Caco-2 (cell line): ENCODE measurements around the gene ZNF582. TPM values are rescaled to one million over a fixed set of nuclear protein-coding genes. Genes with fewer than 3 reads are reported as not detected.

Source experiments
- BruUV-seq: library from RNA; stranded (reverse); fragments of 400-500 nt; replicated peaks from 2 replicates; lab custom pipeline; 2021; lab: Mats Ljungman, UMichigan
- CTCF ChIA-PET: fragments of 300-600 bp; sonication (Branson Sonifier 250); formaldehyde crosslinking; loops from one replicate; lab custom pipeline; 2022; ENCODE audit warnings: antibody characterized with exemption; lab: Charles Lee
- POLR2A ChIA-PET: fragments of 300-600 bp; sonication (Branson Sonifier 250); formaldehyde crosslinking; loops from one replicate; lab custom pipeline; 2022; ENCODE audit warnings: antibody characterized with exemption; lab: Charles Lee
- DNase-seq, 2 experiments: peaks; one replicate each; pipeline versions ENCODE4 v3.0.0 to v3.0.0-alpha.2; 2020 to 2022
- H3K27me3 ChIP-seq: replicated peaks from 2 replicates; pipeline ENCODE4 v1.6.0; 2011; ENCODE audit warnings: low read length; ENCODE audit not compliant: control insufficient read depth, insufficient read depth
- H3K36me3 ChIP-seq: 2 replicates; pipeline ENCODE4 v1.5.1; 2011; ENCODE audit warnings: low read length; ENCODE audit not compliant: control insufficient read depth, insufficient read depth
- H3K4me1 ChIP-seq: fragments of 250-450 bp; sonication (Bioruptor Pico); 2 replicates; pipeline ENCODE4 v1.5.1; 2020; ENCODE audit warnings: mild to moderate bottlenecking
- H3K4me3 ChIP-seq: 2 replicates; pipeline ENCODE4 v1.5.1; 2011; ENCODE audit warnings: low read depth, mild to moderate bottlenecking, control low read depth, low read length
- H3K9me3 ChIP-seq: fragments of 250-450 bp; sonication (Bioruptor Pico); 2 replicates; pipeline ENCODE4 v1.5.1; 2020; ENCODE audit warnings: mild to moderate bottlenecking, moderate library complexity
- H3K27ac Mint-ChIP-seq: one replicate; pipeline ENCODE4 v1.8.0; 2022; ENCODE audit warnings: mixed read lengths; ENCODE audit not compliant: unreplicated experiment
- H3K27me3 Mint-ChIP-seq: one replicate; pipeline ENCODE4 v1.8.0; 2022; ENCODE audit warnings: mixed read lengths; ENCODE audit not compliant: insufficient read depth, unreplicated experiment
- H3K36me3 Mint-ChIP-seq: one replicate; pipeline ENCODE4 v1.8.0; 2022; ENCODE audit warnings: mild to moderate bottlenecking, mixed read lengths; ENCODE audit not compliant: insufficient read depth, unreplicated experiment
- H3K4me1 Mint-ChIP-seq: one replicate; pipeline ENCODE4 v1.8.0; 2022; ENCODE audit warnings: low read depth, mixed read lengths; ENCODE audit not compliant: unreplicated experiment
- H3K4me3 Mint-ChIP-seq: one replicate; pipeline ENCODE4 v1.8.0; 2022; ENCODE audit warnings: mild to moderate bottlenecking, moderate library complexity, mixed read lengths; ENCODE audit not compliant: unreplicated experiment
- H3K9me3 Mint-ChIP-seq: one replicate; pipeline ENCODE4 v1.8.0; 2022; ENCODE audit warnings: mixed read lengths; ENCODE audit not compliant: unreplicated experiment
- intact Hi-C: fragments of 100-400 bp; cut with micrococcal nuclease; formaldehyde crosslinking; loops from one replicate; pipeline ENCODE4 v1.10.0; 2022; ENCODE audit not compliant: unreplicated experiment
- total RNA-seq: library from RNA; stranded (reverse); gene quantifications from 2 replicates; pipeline ENCODE4 v1.2.3, GENCODE V29; 2022
- TF ChIP-seq, protein P1 (sequence below), 2 experiments: fragments of 200-600 bp in 1 of 2; IDR thresholded peaks; 1 replicate in 1 of 2; 2 replicates in 1 of 2; pipeline versions ENCODE4 v1.5.1 to v1.8.0; 2011 to 2022; ENCODE audit warnings: antibody characterized with exemption in 1 of 2, control low read depth in 1 of 2, inconsistent platforms in 1 of 2, low read depth in 1 of 2, low read length in 1 of 2, mild to moderate bottlenecking in 1 of 2, moderate library complexity in 1 of 2; ENCODE audit not compliant: insufficient read depth in 1 of 2, severe bottlenecking in 1 of 2, unreplicated experiment in 1 of 2

The ZNF582 gene
- total RNA-seq, 1 experiment from 2014 or later, result not detected

DNA sequence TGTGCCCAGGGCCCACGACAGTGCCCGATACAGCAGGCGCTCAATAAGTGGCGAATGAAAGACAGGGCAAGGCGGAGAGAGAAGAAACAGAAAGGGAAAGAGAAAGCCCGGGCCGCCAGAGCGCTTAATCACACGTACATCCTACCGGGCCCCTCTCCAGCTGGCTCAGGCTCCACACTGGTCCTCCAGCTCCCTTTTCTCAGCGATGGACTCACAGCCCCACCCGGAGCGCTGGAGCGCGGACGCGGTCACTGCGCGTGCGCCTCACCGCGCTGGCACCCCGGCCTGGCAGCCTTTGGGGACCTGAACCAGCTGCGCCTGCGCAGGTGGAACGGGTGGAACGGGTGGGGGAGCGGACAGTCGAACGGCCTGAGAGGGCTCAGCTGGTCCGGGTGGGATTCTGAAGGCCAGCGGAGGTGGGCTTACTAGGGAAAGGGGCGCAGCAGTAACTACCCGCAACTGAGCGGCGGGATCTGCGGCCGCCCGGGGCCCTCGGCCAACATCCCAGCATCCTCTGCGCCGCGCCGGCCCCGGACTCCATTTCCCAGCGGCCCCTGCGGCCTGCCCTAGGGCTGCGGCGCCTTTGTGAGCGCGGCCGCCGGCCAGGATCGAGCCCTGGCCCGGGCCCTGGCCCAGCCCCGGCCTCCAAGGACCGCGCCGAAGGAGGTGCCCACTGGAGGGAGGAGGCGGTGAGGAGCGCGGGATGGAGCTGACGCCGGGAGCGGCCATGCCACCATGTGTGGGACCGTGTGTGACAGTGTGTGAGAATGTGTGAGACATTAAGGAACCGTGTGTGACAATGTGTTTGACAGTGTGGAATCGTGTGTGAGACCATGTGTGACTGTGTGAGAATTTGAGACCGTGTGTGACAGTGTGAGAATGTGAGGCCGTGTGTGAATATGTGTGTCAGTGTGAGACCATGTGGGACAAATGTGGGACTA is 10.7 kb upstream of the ZNF582 start, which contains the start of gene ZNF583:
TSS of gene ZNF583 (plus strand) at position 569 of the 941 bp plus-strand sequence. CDS start 2,783 bp downstream, outside the sequence.
- TF ChIP-seq, protein P1, sequence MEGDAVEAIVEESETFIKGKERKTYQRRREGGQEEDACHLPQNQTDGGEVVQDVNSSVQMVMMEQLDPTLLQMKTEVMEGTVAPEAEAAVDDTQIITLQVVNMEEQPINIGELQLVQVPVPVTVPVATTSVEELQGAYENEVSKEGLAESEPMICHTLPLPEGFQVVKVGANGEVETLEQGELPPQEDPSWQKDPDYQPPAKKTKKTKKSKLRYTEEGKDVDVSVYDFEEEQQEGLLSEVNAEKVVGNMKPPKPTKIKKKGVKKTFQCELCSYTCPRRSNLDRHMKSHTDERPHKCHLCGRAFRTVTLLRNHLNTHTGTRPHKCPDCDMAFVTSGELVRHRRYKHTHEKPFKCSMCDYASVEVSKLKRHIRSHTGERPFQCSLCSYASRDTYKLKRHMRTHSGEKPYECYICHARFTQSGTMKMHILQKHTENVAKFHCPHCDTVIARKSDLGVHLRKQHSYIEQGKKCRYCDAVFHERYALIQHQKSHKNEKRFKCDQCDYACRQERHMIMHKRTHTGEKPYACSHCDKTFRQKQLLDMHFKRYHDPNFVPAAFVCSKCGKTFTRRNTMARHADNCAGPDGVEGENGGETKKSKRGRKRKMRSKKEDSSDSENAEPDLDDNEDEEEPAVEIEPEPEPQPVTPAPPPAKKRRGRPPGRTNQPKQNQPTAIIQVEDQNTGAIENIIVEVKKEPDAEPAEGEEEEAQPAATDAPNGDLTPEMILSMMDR (IDR thresholded peaks at IDR 0.05; ENCODE audit: insufficient read depth in 1 of 2, low read depth in 1 of 2, low read length in 1 of 2, severe bottlenecking in 1 of 2, unreplicated experiment in 1 of 2), result no peak

GRCh38 chr19:56403261-56403660 is 9.9 kb upstream of the ZNF582 start:
- POLR2A ChIA-PET, result no interaction called here
- Histone ChIP-seq H3K9me3 (peaks cover 52% of the 10 kb centered on the region), H3K4me3 (no peak overlapping the region), H3K4me1 (no peaks in the 10 kb centered on the region), H3K27me3 (no peaks in the 10 kb centered on the region), H3K36me3 (no peaks in the 10 kb centered on the region)
- Mint-ChIP-seq H3K27me3 (no peaks in the 10 kb centered on the region), H3K27ac (no peak overlapping the region), H3K36me3 (no peaks in the 10 kb centered on the region), H3K4me3 (peak overlapping the region; percentile 23), H3K9me3 (peaks cover 71% of the 10 kb centered on the region), H3K4me1 (no peaks in the 10 kb centered on the region)
- DNase-seq, result no peak
- no TSS peak for BruUV-seq
- CTCF ChIA-PET, result no interaction called here
- TF ChIP-seq, protein P1 (IDR thresholded peaks at IDR 0.05; ENCODE audit: insufficient read depth in 1 of 2, low read depth in 1 of 2, low read length in 1 of 2, severe bottlenecking in 1 of 2, unreplicated experiment in 1 of 2), result no peak
- intact Hi-C loops, result no loop called here

More for the DNA sequence above, 10.7 kb upstream of the ZNF582 start, which contains the start of gene ZNF583:
- Histone ChIP-seq H3K4me1 (no peaks in the 10 kb centered on the region), H3K4me3 (peak within 1 kb of the TSS; percentile 27), H3K9me3 (peaks cover 52% of the 10 kb centered on the region), H3K27me3 (no peaks in the 10 kb centered on the region), H3K36me3 (no peaks in the 10 kb centered on the region)
- Mint-ChIP-seq H3K9me3 (peaks cover 72% of the 10 kb centered on the region), H3K4me1 (no peaks in the 10 kb centered on the region), H3K36me3 (no peaks in the 10 kb centered on the region), H3K27me3 (no peaks in the 10 kb centered on the region), H3K4me3 (peak within 1 kb of the TSS; percentile 23), H3K27ac (no peak within 1 kb of the TSS)
- DNase-seq, result peak; percentile 21 to 47
- CTCF ChIA-PET, result no interaction called here
- intact Hi-C loops, result no loop called here
- POLR2A ChIA-PET, result no interaction called here
- BruUV-seq, result no TSS peak

DNA sequence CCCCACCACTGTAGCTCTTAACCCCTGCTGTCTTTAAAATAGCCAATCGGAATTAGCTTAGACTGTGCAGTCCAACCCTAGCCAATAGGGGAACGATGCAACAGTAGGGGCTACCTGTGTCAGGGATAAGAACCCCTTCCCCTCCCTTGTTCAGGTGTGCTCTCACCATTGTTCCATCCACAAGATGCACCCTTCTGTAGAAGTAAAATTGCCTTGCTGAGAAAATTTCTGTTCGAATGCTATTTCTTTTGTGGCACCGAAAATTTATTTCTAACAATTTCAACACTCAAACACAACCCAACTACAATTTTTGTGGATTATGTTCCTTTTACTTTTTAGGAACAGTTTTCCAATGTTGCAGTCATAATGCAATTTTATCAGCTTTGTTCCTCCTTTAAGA is 7.2 kb upstream of the ZNF582 start:
- Histone ChIP-seq H3K36me3 (no peaks in the 10 kb centered on the region), H3K4me1 (no peaks in the 10 kb centered on the region), H3K9me3 (peaks cover 37% of the 10 kb centered on the region), H3K27me3 (no peaks in the 10 kb centered on the region), H3K4me3 (no peak overlapping the region)
- no peaks in the 10 kb centered on the region for H3K4me1 Mint-ChIP-seq
- H3K9me3 Mint-ChIP-seq, result peaks cover 68% of the 10 kb centered on the region
- intact Hi-C loops, result no loop called here
- DNase-seq, result no peak
- TF ChIP-seq, protein P1 (IDR thresholded peaks at IDR 0.05; ENCODE audit: insufficient read depth in 1 of 2, low read depth in 1 of 2, low read length in 1 of 2, severe bottlenecking in 1 of 2, unreplicated experiment in 1 of 2), result no peak
- POLR2A ChIA-PET, result no interaction called here
- H3K36me3 Mint-ChIP-seq, result no peaks in the 10 kb centered on the region
- no peak overlapping the region for H3K27ac Mint-ChIP-seq
- no peaks in the 10 kb centered on the region for H3K27me3 Mint-ChIP-seq
- H3K4me3 Mint-ChIP-seq, result no peak overlapping the region
- CTCF ChIA-PET, result no interaction called here
- no TSS peak for BruUV-seq
